ENCODE results near the gene SNN. TPM values are rescaled to one million over a fixed set of nuclear protein-coding genes. Genes with fewer than 3 reads are reported as not detected.

SNN gene
- total RNA-seq, 4 donors from 2014 or later = 4.1 to 30.1 (median 23.0) TPM

DNA sequence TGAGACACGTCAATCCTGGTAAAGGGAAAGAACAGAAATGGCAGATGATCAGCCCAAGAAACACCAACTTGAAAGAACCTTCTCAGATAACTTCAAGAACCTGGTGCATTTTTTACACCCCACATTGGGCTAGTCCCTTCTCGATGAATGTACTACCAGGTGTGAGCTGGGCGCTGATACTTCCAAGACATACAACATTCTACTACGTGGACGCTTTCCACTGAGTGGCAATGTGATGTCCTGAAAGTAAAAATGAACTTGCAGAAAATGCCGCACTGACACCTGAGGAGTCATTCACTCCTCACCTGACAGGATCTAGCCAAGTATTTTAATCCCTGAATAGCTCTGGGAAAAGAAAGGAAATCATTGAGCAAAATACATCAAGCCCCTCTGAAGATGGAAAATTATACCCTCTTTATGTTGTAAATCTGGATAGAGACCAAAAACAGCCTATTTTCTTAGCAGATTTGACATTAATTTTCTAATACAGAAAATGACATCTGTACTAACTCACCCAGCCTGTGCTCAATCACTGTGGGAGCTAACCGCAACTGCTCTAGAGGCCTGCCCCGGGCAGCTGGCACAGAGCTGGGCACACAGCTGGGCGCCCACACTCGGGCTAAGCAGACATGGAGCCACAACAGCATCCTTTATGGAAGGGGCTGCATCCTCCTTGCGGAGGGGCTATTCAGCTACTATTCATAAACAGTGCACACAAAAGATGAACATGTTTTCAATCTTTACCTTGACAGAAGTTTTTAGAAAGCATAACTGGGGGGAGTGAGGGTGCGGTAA lies 16.2 kb downstream of the SNN start:
- H3K4me1 ChIP-seq = peaks cover 0 to 6% of the 10 kb centered on the region in 2 donors
- no peaks in the 10 kb centered on the region for H3K9me3 ChIP-seq
- no peaks in the 10 kb centered on the region for H3K36me3 ChIP-seq
- H3K4me3 ChIP-seq = no peak overlapping the region
- intact Hi-C loops (cut with DNase I; ENCODE audit: low total_unique reads) = no loop called here
- no peak for TF ChIP-seq POLR2A (IDR thresholded peaks at IDR 0.05)
- TF ChIP-seq, protein P1, sequence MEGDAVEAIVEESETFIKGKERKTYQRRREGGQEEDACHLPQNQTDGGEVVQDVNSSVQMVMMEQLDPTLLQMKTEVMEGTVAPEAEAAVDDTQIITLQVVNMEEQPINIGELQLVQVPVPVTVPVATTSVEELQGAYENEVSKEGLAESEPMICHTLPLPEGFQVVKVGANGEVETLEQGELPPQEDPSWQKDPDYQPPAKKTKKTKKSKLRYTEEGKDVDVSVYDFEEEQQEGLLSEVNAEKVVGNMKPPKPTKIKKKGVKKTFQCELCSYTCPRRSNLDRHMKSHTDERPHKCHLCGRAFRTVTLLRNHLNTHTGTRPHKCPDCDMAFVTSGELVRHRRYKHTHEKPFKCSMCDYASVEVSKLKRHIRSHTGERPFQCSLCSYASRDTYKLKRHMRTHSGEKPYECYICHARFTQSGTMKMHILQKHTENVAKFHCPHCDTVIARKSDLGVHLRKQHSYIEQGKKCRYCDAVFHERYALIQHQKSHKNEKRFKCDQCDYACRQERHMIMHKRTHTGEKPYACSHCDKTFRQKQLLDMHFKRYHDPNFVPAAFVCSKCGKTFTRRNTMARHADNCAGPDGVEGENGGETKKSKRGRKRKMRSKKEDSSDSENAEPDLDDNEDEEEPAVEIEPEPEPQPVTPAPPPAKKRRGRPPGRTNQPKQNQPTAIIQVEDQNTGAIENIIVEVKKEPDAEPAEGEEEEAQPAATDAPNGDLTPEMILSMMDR (IDR thresholded peaks at IDR 0.05) = no peak
- DNase-seq = peak in 1 of 2 donors; percentile 2
- H3K27me3 ChIP-seq = no peaks in the 10 kb centered on the region
- peak overlapping the region in 1 of 2 donors; percentile 71 for H3K27ac ChIP-seq

GRCh38 chr16:11685844-11686618 lies 17.8 kb downstream of the SNN start:
- H3K27me3 ChIP-seq = no peaks in the 10 kb centered on the region
- no peaks in the 10 kb centered on the region for H3K9me3 ChIP-seq
- H3K27ac ChIP-seq = peak overlapping the region; percentile 35 to 71
- H3K4me1 ChIP-seq = peaks cover 0 to 6% of the 10 kb centered on the region in 2 donors
- TF ChIP-seq, protein P1 (IDR thresholded peaks at IDR 0.05) = no peak
- TF ChIP-seq POLR2A (IDR thresholded peaks at IDR 0.05) = no peak
- H3K36me3 ChIP-seq = no peaks in the 10 kb centered on the region
- DNase-seq = no peak
- intact Hi-C loops (cut with DNase I; ENCODE audit: low total_unique reads) = no loop called here
- H3K4me3 ChIP-seq = no peak overlapping the region

GRCh38 chr16:11686713-11687380 lies 18.6 kb downstream of the SNN start:
- no peaks in the 10 kb centered on the region for H3K36me3 ChIP-seq
- intact Hi-C loops (cut with DNase I; ENCODE audit: low total_unique reads) = no loop called here
- TF ChIP-seq POLR2A (IDR thresholded peaks at IDR 0.05) = no peak
- TF ChIP-seq, protein P1 (IDR thresholded peaks at IDR 0.05) = no peak
- DNase-seq = no peak
- no peaks in the 10 kb centered on the region for H3K9me3 ChIP-seq
- peak overlapping the region; percentile 35 to 71 for H3K27ac ChIP-seq
- no peaks in the 10 kb centered on the region for H3K27me3 ChIP-seq
- peaks cover 0 to 6% of the 10 kb centered on the region in 2 donors for H3K4me1 ChIP-seq
- H3K4me3 ChIP-seq = no peak overlapping the region

DNA sequence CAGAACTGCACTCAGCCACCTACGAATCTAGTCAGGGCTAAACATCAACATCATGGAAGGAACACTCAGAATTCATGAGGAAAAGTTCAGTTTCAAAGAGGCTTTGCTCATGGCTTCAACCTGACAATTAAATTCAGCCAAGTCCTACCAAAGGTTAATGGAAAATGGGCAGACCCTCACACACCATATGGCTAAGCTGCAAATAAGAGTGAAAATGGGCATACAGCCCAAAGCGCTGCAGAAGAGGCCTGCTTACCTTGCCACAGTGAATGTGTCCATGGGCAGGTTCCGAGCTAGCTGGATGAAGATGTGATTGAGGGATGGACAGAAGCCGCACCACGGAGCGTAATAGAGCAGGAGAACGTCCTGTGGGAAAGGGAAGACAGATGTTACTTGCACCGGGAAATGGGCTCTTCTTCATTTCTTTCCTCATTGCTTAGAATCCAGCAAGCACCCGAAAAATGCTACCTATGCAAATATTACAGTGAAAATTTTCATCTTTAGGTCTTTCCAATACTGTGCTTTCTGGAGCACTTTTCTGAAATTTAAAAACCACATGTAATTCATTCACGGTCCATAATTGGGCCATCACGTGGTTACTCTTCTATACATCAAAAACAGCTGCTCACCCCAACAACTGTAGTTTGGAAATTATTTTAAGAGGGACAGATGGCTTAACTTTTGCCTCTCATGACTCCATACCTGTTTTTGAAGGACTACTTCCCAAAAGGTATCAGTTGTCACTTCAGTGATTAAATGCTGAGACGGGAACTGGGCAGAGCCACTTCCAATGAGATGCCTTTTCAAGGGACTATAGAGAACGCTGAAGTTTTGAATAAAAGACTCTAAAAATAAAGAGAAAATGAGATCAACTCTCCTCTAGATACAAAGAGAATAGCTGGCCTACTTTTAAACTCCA lies 19.6 kb downstream of the SNN start:
- no peaks in the 10 kb centered on the region for H3K27me3 ChIP-seq
- peak overlapping the region; percentile 35 to 71 for H3K27ac ChIP-seq
- intact Hi-C loops (cut with DNase I; ENCODE audit: low total_unique reads) = no loop called here
- H3K4me1 ChIP-seq = peaks cover 0 to 6% of the 10 kb centered on the region in 2 donors
- no peak overlapping the region for H3K4me3 ChIP-seq
- H3K9me3 ChIP-seq = no peaks in the 10 kb centered on the region
- no peaks in the 10 kb centered on the region for H3K36me3 ChIP-seq
- peak in 1 of 2 donors; percentile 12 for DNase-seq
- TF ChIP-seq POLR2A (IDR thresholded peaks at IDR 0.05) = no peak
- TF ChIP-seq, protein P1 (IDR thresholded peaks at IDR 0.05) = no peak

All from uterus (tissue), 4 donors.